GM19438 (cell line): ENCODE measurements around the gene AGXT.

Source experiments
- ATAC-seq: cut with Tn5 transposase; IDR thresholded peaks from one replicate; pipeline ENCODE4 v1.9.1; 2021; ENCODE audit warnings: low read depth; ENCODE audit not compliant: unreplicated experiment

The AGXT gene

DNA sequence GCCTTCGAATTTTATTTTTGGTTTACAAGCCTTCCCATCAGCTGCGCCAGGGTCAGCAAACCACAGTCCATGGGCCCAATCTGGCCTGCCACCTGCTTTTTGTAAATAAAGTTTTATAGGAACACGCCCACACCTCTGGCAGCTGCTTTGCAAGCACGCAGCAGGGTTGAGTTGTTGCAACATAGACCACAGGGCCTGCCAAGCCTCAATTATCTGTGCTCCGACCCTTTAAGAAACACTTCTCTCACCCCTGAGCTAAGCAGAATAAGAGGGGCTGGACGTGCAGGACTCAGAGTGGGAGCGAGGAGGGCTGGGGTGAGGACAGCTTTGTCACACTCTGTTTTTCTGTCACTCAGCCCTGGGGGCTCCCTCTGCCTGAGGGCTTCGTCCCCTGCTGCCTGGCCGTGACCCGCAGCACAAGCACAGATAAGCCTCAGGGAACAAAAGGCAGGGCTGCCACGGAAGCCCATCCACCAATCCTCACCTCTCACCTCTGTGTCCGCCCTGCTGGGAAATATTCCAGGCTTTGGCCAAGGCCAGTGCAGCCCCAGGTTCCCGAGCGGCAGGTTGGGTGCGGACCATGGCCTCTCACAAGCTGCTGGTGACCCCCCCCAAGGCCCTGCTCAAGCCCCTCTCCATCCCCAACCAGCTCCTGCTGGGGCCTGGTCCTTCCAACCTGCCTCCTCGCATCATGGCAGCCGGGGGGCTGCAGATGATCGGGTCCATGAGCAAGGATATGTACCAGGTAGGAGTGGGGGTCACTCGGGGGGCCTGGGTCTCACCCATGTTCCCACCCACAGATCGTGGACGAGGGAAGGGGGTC, at the start of gene AGXT:
Gene AGXT (plus strand): TSS at position 539 of the 823 bp plus-strand sequence. CDS start 42 bp downstream, at position 581.
- ATAC-seq: no peak

DNA sequence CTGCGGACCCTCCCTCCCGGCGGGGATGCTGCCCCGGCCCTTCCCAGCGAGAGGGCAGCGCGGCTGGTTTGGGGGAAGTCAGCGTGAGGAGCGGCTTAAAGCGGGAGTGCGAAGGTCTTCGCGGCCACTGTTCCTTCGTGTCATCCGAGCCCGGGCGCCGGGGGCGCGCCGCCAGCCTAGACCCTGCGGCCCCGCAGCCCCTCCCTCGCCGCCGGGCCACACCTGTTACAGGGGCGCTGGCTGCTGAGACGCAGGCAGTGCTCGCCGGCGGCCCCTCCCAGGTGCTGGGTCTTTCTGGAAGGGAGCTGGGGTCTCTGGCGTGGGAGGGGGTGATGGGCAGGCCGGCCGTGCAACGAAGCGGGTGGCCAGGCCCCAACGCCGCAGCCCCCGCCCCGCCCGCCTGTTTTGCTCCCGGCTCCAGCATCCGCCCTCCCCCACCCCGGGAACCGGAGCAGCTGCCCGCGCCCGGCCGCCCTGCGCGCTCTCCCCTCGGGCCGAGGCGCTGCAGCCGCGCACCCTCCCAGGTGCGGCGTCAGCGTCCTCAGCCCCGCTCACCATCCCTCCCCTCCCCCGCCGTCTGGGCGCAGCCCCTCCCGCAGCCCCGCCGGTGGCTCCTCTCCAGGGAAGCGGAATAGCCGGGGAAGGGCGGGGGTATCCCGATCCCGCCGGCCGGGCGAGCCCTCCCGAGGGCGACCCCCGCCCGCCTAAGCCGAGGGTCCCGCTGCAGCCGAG, 49.3 kb upstream of the AGXT start:
- no peak for ATAC-seq

DNA sequence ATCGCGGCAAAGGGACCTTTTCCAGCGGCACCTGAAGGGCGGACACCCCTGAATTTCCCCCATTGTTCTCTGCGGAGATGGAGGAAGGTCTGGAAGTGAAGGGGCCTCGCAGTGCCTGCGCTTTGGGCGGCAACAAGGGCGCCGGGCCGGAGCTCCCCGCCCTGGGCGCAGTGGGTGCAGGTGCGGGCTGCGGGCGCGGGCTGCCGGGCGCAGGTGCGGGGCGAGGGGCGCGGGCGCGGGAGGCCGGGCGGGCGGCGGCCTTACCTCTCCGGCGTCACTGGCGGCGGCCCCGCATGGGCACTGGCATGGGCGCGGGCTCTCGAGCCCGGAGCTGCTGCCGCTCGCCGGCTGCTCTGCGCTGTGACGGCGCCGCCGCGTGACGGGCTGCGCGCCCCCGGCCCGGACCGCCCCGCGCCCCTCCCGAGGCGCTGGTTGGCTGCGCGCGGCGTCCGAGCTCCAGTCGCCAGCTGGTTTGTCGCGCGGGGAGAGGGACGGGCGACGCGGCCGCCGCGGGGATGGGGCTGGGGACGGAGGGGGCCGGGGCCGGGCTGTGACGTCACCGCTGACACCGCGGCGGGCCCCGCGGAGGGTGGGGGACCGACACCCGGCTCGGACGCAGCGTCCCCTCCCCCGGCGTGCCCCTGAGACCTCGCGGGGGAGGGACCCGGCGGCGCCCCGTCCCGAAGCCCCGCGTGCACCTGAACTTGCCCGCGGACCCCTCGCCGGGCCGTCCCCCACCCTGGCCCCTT, 48.6 kb upstream of the AGXT start, which contains the start of gene KIF1A:
Gene KIF1A (minus strand): TSS at position 362 of the 749 bp plus-strand sequence. CDS start 22,467 bp downstream, outside the sequence.
- ATAC-seq: no peak

DNA sequence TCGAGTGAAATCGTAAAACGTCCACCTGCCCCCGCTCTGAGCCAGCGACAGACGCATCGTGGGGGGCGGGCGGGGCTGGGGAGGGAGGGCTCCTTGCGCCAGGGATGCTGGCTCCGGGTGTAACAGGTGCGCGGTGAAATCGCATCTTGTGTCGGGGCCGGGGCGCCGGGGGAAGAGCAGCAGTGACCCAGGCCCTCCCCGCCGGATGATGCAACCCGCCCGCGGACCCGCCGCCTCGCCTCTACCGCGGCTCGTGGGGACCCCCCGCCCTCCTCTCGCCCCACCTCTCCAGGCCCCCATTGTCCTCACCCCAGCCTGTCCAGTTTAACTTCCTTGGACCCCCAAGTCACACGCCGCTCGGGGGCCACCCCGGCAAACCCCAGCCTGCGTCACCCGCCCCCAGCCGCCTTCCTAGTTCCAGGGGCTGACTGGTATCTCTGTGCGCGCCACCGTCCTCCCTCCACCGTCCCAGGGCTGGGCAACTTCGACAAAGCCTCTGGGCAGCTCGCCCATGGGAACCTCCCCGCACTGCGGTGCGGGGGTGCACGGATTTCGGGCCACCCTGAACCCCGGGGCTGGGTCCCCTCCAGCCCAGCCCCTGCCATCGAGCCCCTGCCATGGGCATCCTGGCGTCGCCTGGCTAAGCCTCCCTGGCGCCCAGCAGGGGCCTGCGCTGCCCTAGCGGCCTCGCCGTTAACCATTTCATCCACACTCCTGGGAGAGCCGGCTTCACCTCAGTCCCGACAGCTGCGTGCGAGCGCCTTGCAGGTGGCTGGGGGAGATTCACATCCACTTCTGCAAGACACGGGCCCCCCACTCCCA, 47.8 kb upstream of the AGXT start:
- no peak for ATAC-seq

DNA sequence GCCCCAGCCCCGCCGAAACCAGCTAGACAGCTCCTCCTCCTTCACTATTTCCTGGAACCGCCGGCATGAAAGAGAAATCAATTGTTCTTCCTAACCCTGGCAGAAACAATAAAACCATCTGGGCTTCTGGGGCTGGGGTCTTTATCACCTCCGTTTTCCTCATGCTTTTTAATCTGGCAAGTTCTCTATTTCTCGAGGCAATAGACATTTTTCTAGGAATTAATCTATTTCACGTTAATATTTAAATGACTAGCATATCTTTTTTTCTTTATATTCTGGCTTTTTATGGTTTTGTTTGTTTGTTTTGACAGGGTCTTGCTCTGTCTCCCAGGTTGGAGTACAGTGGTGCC, 47.2 kb upstream of the AGXT start:
- ATAC-seq: no peak

DNA sequence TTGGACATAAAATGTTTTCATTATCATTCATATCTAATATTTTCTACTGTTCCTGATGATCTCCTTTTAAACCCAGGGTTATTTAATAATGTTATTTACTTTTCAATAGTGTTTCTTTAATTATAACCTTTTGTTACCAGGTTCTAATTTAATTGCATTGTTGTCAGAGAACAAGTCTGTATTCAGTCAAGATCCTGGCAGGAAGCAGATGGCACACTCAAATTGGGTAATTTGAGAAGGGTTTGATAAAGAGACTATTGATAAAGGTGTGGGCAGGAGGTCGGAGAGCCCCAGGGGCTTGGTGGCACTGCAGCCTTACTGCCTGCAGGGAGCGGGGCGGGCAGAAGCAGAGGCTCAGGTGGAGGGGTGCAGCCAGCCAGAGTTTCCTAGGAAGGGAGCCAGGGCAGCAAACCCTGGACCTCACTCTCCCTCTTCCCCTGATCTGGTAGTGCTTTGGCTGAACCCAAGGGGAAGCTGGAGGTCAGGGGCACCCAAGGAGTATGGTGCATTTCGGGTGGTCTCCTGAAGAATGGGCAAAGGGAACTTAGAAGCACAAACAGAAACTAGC, 46.3 kb upstream of the AGXT start:
- ATAC-seq: no peak

DNA sequence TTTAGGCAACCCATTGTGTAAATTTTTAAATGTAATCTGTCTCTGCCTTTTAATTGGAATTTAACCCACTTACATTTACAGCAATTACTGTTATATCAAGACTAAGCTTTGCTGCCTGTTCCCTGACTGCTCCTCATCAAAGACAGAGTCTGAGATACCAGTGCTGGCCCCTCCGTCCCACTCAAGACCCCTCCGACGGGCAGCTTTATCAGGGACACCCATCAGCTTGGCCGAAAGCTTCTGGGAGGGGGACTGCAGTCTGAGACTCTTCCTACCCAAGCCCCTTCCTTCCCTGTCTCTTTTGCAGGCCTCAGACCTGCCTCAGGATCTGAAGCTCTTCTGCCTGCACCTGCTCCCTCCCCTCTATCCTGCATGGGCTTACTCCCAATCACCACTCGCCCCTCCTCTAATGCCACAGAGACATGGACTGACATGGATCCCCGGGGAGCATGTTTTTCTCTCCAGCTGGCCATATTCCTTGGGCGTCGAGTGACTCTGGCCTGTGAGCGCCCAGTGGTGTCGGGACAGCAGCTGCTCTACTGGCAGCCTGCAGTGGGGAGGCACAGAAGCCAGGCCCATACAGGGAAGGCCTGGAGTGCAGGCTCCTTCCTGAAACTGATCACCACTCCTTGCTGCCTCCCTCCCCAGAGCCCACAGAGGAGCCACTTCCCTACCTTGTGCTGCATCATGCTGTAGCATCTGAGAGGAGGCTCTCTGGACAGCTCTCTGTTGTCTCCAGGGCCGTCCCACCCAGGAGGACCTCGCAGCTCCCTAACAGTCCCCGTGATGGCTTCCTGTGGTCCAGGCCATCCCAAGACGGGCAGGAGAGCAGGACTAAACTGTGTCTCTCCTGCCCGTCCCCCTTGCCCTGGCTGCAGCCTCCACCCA, 44.9 kb upstream of the AGXT start:
- ATAC-seq: no peak

DNA sequence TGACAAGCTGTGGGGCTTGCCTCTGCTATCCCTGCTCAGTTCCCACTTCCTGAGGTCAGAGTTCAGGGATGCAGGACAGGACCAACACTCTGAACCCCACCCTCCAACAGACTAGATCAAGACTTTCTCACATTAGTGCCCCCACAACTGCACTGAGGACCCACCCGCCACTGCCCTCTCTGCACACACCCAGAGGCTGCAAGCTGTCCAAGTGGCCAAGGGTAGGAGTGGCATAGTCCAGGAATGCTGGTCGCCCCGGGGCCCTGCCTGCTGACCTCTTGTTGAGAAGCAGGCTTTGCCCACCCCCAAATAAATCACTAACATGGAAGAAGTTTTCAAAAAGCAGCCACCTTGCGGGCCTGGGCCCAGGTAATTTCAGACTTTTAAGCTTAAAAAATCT, 43.1 kb upstream of the AGXT start:
- ATAC-seq: no peak

DNA sequence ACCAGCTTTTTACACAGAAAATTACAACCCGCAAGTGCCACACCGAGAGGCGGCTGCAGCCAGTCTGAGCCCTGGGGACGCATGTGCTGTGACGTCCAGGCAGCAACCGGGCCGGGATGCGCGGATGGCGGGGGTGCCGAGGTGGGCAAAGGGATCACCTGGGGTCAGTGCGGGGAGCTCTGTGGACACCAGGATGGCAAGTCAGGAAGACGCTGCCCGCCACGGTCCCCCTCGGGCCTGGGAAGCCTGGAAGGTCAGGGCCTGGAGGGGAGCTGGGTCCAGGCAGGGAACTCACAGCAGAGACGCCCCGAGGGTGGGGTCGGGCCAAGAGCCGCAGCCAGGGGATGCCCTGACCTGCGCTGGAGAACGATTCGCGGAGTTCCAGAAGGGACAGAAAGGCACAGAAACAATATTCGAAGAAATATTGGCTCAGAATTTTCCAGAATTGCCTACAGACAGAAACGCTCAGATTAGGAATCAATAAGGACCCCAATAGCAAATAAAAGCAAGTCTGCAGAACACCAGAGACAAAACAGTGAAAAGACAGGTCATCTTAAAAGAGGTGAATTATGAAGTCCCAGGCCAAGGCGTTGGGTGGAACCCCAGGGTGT, 36.9 kb upstream of the AGXT start:
- no peak for ATAC-seq

DNA sequence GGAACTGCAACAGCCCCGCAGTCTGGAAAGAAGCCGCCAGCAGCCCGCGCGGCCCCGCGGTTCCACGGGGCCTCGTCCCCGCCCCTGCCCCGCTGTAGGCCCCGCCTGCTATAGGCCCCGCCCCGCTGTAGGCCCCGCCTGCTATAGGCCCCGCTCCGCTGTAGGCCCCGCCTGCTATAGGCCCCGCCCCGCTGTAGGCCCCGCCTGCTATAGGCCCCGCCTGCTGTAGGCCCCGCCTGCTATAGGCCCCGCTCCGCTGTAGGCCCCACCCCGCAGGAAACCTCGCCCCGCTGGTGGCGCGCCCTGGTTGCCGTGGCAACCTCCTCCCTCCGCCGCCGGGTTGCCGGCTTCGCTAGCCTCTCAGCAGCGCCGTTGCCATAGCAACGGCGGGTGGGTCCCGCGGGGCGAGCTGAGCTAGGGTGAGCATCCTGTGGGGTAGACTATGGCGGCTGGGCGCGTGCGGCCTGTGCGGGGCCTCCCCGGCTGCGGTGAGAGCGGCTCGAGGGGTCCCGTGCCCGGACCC, 36.4 kb upstream of the AGXT start:
- peak; percentile 93 for ATAC-seq

DNA sequence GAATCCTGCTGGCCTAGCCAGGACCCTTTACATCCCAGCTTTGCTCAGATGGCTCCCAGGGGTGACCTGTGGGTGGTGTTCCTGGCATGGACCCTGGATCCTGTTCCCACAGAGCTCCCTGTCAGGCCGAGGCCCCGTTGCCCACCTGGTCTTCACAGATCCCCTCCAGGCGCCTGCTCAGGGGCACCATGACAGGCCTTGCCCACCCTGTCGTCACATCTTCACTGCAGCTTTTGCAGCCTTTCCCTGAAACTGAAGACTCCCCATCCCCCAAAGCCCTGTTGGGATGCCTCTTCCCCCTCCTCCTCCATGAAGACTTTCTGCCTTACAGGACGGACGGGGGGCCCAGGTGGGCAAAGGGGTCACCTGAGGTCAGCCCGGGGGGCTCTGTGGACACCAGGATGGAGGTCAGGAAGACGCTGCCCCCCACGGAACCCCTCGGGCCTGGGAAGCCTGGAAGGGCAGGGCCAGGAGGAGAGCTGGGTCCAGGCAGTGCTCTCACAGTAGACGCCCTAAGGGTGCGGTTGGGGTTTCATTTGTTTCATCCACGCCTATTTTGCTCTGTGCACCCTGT, 35.6 kb upstream of the AGXT start:
- no peak for ATAC-seq

DNA sequence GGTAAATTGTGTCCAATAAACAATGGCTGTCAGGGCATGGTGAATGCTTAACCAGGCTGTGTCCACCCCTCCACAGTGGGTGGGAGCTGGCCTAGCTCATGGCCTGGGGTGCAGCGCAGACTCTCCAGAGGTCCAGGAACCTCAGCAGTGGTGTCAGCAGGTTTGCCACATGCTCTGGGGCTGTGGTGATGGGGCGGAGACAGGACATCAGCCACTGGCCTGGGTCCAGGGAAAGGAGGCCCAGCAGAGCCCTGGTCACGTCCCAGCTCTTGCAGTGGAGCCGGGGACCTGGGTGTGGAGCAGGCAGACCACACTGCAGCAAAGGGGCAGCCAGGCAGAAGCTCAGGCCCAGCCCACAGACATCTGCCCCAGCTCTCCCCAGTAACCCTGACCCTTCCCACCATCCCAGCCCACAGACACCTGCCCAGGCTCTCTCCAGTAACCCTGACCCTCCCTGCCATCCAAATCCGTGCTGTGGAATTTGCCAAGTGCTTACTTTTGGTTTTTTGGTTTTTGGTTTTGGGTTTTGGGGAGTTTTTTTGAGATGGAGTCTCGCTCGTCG, 34.8 kb upstream of the AGXT start:
- ATAC-seq: no peak

DNA sequence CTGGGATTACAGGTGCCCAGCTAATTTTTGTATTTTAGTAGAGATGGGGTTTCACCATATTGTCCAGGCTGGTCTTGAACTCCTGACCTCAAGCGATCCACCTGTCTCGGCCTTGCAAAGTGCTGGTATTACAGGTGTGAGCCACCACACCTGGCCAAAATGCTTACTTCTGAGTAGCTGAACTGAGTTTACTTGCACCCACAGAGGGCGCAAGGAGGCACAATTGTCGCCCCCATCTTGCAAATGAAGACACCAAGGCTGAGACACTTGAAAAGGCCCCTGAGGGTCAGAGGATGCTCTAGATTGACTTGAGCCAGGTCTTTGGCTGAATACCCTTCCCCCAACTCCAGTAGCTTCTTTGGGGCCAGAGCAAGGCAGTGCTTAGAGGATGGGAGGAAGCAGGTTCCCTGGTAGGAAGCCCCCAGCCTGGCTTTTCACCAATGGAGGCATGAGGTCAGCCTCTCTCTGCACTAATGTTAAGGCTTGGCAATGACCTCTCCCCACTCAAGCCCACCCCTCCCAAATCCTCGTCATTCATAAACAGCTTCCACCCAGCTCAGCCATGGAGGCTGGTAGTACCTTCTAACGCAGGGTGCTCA, 34.1 kb upstream of the AGXT start:
- no peak for ATAC-seq

DNA sequence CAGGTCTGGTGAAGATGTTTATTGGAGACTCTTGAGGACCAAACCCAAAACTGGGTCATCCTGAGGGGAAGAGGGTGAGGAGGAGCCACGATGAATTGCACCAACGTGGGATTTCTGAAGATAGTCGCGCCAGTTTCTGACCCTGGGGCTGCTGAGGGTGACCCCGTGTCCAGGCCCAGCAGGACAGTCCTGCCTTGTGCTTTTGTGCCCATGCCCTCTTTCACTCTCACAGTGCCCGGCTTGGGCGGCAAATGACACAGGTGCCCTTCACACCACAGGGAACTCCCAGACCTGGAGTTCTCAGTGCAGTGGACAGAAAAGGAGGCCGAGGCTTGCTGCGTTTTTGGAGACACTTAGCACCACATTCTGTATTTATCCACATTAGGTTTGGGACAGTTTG, 33.1 kb upstream of the AGXT start:
- no peak for ATAC-seq

DNA sequence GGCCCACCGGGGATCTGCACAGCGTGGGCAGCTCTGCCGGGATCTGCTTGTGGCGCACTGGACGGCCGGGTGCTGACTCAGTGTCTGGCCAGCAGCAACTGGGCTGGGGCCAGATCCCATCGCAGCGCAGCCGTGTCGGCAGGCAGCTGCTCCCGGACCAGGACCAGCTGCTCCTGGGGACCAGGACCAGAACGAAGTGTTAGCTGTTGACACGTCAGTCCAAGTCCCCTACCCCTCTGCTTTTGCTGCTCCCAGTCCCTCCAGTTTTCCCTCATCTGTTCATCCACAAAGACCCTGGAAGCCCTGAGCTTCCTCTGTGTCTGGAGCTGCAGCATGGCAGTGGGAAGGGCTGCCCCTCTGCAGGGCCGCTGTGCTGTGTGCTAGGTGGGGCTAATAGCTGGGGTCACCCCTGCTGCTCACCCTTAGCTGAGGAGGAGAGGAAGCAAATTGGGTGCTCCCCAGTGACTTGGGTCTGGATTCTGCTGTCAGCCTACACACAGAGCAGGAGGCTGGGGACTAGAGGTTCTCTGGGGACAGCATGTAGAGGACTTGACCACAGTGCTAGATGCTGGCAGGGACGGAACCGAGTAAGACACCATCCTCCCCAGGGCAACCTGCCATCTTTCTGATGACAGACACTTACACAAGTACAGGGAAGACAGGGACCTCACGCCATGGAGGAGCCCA, 31.7 kb upstream of the AGXT start:
- no peak for ATAC-seq

DNA sequence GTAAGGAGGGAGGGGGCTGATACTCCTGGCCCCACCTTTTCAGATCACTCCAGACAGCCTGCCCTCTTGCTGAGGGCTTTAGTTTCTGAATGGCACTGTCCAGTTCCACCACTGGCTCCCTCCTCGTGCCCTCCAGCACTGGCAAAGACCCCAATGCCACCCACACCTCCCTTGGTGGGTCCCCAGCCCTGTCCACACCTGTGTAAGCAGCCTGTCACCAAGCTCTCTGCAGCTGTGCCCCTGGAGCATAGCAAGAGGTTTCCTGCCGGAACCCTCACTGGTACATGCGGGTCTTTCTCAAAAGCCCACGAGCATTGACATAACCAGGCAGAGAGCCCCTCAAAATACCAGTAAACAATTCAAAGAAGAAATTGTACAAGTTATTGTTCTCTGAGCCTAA, 31.0 kb upstream of the AGXT start:
- ATAC-seq: no peak
